Left lobe of liver (tissue), 2 donors: ENCODE results near the gene KRT6B. TPM values are rescaled to one million over a fixed set of nuclear protein-coding genes. Genes with fewer than 3 reads are reported as not detected.

ENCODE experiments used
- ATAC-seq: fragments of 200-7000 bp; cut with Tn5 transposase; one replicate; pipeline ENCODE4 v1.9.1; 2020; ENCODE audit warnings: mild to moderate bottlenecking, moderate library complexity
- DNase-seq: peaks from one replicate; pipeline ENCODE4 v3.0.0-alpha.2; 2020; ENCODE audit warnings: low spot score
- total RNA-seq: library from RNA; stranded (reverse); gene quantifications from one replicate; pipeline ENCODE4 v1.2.1, GENCODE V29; 2021
- donor health status: DM: no; HTN: no; CAD: no; lungs with moderate emphysema.
- donor health status: DM: no; HTN: yes; CAD: no.

Gene KRT6B
- total RNA-seq, 1 donor from 2014 or later, result not detected

- no peak for ATAC-seq
Observed at GRCh38 chr12:52437508-52437907, 14.4 kb downstream of the KRT6B start.

GRCh38 chr12:52436828-52437474, 15.0 kb downstream of the KRT6B start:
- DNase-seq (no peak), ATAC-seq (no peak)

More at GRCh38 chr12:52437508-52437907, 14.4 kb downstream of the KRT6B start:
- no peak for DNase-seq

- DNase-seq (no peak), ATAC-seq (no peak)
Observed at GRCh38 chr12:52436000-52436827, 15.7 kb downstream of the KRT6B start.

GRCh38 chr12:52435659-52435999, 16.3 kb downstream of the KRT6B start:
- DNase-seq, result no peak
- no peak for ATAC-seq

- DNase-seq (no peak), ATAC-seq (no peak)
Observed at GRCh38 chr12:52434760-52435530, 17.0 kb downstream of the KRT6B start.

GRCh38 chr12:52434081-52434733, 17.7 kb downstream of the KRT6B start, which contains the start of gene KRT75:
Gene KRT75 (minus strand): TSS chr12:52434371. CDS start chr12:52434304, 67 bp downstream.
- no peak for DNase-seq
- ATAC-seq, result no peak

- ATAC-seq, result no peak
Observed at GRCh38 chr12:52433501-52434080, 18.4 kb downstream of the KRT6B start.

GRCh38 chr12:52432559-52433207, 19.3 kb downstream of the KRT6B start:
- ATAC-seq (no peak), DNase-seq (no peak)

More at GRCh38 chr12:52433501-52434080, 18.4 kb downstream of the KRT6B start:
- no peak for DNase-seq

- ATAC-seq (no peak), DNase-seq (no peak)
Observed at GRCh38 chr12:52428121-52428520, 23.8 kb downstream of the KRT6B start.

GRCh38 chr12:52427083-52427482, 24.9 kb downstream of the KRT6B start:
- ATAC-seq, result no peak

GRCh38 chr12:52426034-52426433, 25.9 kb downstream of the KRT6B start:
- ATAC-seq, result no peak
- no peak for DNase-seq

More at GRCh38 chr12:52427083-52427482, 24.9 kb downstream of the KRT6B start:
- DNase-seq, result no peak

GRCh38 chr12:52425466-52425865, 26.5 kb downstream of the KRT6B start:
- no peak for ATAC-seq
- DNase-seq, result no peak

- DNase-seq, result no peak
- no peak for ATAC-seq
Observed at GRCh38 chr12:52423661-52424500, 28.1 kb downstream of the KRT6B start.

- ATAC-seq (no peak), DNase-seq (no peak)
Observed at GRCh38 chr12:52423035-52423434, 28.9 kb downstream of the KRT6B start.

GRCh38 chr12:52419656-52420055, 32.3 kb downstream of the KRT6B start:
- ATAC-seq (no peak), DNase-seq (no peak)

GRCh38 chr12:52418576-52419110, 33.3 kb downstream of the KRT6B start:
- DNase-seq (no peak), ATAC-seq (no peak)

- DNase-seq, result no peak
- no peak for ATAC-seq
Observed at GRCh38 chr12:52417740-52418139, 34.2 kb downstream of the KRT6B start.

GRCh38 chr12:52416795-52417194, 35.2 kb downstream of the KRT6B start:
- DNase-seq, result no peak
- no peak for ATAC-seq
